NCI-H1417 treated with DMSO at 0.1 percent for 48 hours (cell line): ENCODE measurements around the gene JAZF1.

Experiments
- DNase-seq: peaks from one replicate; lab custom pipeline; 2025; lab: John Stamatoyannopoulos, UW

The JAZF1 gene

DNA sequence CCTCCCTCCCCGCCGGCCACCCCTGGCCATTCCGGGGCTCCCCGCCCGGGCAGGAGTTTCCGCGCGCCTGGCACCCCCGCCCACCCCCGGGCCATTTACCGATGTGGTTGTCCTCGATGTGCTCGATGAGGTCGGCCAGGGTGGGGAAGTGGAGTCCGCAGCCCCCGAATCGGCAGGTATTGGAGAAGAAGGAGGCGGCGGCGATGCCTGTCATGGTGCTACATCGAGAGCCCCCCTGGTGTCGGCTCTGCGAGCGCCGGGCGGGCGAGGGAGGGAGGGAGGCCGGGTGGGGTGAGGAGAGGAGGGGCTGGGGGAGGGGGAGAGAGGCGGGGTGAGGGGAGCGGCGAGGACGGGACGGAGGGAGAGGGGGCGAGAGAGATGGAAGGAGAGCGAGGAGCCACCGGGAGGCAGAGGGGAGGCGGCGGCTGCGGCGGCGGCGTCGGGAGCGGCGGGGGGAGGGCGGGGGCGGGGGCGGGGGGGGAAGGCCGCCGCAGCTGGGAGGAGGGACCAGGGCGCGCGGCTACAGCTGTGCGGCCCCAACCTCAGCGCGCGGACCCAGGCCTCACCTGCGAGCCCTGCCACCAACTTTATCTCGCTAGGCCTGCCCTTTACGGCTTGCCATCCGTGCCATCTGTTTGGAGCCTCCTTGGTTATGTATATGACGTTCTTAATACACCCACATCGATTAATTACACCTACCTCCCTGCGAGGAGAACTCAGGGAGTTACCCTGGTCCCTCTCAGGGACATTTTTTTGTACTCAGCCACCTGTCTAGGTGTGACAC lies at the start of gene JAZF1:
Gene JAZF1, minus strand, starts transcription at position 432 of the 784 bp plus-strand sequence.
- no peak for DNase-seq

DNA sequence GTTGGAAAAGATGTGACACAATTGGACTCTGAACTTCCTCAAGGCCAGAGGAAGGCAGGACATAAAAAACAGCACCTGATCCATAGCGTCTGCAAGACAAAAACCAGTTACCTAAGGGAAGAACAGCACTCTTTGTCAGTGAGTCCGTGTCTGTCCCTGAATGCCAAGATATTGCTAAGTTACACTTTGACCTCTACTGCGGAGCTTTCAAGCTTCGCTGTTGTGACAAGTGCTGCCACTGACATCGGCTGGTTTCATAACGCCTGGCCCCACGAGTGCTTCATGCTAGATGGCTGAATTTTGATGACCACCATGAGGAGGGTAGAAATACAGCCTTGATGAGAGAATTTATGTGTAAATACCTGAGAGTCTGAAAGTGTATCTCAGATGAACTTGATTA lies 49.7 kb upstream of the JAZF1 start:
- no peak for DNase-seq

DNA sequence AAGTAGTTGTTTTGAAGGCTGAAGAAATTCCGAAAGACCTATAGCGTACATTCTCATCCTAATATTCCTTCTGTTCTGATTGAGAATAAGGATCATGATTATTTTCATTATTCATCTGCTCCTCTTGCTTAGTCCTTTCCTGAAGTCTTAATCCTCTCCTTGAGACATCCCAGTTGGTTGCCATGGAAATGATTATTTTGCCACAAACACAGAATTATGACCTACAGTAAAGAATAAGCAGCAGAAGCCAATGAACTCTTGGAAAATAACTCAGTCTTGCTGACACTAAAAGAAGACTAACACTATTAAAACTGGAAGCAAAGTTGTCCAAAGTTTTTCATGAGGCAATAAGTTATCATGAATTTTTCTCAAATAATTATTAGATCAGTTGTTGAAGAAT lies 47.8 kb upstream of the JAZF1 start:
- no peak for DNase-seq

DNA sequence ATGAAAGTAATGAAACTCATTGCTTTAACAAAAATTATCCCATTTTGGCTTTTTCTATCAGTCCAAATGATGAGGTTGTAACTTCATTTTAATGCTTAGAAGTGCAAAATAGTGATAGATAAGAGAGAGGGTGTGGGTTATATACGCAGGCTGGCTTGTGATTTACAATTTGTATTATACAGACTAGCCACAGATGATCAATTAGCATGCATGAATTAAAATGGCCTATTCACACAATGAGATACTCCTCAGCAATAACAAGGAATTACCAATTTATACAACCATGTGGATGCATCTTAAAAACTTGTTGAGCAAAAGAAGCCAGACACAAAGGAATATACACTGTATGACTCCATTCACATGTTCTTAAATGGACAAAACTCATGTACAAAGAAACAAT lies 45.4 kb upstream of the JAZF1 start:
- no peak for DNase-seq

DNA sequence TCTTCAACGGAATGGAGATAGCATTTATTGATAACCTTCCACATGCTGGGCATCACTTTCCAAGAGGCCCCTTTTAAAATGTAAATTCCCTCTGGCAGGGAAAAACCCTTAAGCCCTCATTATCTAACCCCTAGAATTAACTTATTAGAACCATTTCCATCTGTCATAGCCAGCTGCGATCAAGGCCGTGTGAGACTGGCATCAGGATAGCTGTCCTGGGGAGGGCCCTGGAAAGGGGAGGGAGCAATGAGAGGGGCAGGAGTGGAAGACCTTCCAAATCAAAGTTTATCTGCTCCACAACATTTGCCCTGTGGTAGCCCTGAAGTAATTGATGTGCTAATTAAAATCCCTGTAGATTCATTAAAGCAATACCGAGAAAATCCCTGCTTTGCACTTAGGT lies 45.0 kb upstream of the JAZF1 start:
- no peak for DNase-seq

DNA sequence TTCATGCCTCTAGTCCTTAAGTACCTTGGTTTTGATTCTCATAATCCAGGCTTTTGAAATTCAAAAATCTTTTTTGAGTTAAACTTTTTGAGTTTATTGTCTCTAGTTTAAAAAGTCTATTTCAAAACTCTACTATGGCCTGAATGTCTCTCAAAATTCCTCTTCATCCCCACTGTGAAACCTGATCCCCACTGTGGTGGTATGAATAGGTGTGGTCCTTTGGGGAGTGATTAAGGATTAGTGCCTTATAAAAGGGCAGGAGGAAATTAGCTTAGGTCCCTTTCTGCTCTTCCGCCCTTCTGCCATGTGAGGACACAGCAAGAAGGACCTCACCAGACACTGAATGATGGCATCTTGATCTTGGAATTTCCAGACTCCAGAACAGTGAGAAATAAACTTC lies 44.1 kb upstream of the JAZF1 start:
- DNase-seq: no peak

DNA sequence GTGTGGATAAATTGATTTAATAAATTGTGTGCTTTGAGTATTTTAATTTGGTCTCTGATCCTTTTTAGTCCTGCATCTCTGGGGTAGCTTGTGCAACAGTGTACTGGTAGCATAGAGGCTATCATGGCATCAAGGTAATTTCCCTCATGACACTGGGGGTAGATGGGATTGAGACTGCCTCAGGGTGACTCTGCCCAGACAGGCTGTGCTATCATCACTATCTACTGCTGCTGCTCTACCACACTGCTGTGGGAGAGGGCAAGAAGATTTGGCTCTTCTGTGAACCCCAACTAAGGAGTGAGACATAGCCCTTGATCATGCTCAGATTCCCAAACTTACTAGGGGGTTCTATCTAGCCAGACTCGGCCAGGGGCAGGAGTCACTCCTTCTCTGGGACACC lies 43.6 kb upstream of the JAZF1 start:
- no peak for DNase-seq

DNA sequence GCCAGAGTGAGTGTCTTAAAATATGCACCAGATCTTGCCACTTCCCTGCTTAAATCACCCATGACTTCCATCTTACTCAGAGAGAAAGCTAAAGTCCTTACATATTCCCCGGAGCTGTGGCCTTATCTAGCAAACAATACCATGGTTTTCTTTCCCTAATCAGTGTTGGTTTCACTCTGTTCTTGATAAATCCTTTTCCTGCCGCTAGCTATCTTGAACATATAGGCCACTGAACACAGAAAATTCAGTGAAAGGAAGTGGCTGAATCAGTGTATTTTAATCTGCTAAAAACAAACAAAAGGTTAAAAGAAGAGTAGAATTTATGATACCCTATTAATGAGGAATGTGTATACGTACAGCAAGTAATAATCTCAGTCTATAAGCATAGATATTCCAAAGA lies 42.0 kb upstream of the JAZF1 start:
- DNase-seq: no peak

DNA sequence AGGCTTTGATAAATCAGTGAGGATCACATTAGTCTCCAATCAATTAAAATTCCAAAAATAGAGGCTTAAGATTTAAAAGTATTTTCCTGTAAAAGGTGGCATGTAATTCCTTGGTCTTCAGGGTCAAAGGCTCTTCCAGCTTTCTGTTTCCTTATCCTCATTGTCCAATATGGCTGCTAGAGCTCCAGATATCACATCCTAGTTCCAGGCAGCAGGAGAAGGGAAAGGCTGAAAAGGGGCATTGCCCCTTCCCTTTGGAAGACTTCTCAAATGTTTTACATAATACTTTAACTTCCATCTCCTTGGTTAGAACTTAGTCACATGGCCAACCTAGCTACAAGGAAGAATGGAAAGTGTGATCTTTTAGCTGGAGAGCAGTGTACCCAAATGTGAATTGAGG lies 39.2 kb upstream of the JAZF1 start:
- no peak for DNase-seq

DNA sequence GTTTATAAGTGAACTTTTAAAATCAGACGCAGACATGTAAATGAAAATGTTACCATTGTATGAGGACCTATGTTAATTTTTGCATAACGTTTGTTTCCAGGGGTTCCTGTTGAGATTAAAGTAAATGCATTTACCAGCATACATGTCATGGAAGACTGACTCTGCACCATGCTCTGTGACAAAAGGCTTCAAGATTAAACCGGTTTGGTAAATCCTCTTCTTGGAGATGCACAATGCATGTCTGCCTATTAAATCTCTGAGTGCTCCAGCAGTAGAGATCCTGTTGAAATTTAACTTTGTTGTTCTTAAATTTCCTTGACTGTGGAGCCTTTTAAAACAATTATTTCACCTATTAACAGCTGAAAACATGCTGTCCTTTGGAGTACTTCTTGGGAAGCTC lies 36.5 kb upstream of the JAZF1 start:
- no peak for DNase-seq

DNA sequence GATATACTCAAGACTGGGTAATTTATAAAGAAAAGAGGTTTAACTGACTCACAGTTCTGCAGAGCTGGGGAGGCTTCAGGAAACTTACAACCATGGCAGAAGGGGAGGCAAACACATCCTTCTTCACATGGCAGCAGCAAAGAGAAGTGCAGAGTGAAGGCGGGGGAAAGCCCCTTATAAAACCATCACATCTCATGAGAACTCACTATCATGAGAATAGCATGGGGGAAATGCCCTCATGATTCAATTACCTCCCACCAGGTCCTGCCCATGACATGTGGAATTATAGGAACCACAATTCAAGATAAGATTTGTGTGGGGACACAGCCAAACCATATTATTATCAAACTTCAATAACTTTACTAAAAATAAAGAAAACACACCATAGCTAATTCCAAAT lies 30.4 kb upstream of the JAZF1 start:
- no peak for DNase-seq

DNA sequence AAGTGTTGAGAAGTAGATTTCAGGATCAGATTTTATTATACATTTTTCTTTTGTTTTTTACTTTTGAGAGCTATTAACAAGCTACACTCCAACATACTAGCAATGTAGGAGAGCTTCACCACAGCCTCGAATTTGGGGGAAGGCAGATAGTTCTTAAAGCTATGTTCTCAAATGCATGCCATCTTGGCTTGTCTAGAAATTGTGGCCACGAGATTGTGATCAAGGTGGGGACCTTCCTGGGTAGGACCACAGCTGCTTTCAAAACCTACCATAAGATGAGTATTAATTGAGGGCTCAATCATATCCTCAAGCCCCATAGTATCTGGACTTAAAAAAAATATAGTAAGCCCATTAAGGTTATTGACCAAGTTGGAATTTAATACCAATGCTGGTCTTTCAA lies 27.9 kb upstream of the JAZF1 start:
- DNase-seq: no peak

DNA sequence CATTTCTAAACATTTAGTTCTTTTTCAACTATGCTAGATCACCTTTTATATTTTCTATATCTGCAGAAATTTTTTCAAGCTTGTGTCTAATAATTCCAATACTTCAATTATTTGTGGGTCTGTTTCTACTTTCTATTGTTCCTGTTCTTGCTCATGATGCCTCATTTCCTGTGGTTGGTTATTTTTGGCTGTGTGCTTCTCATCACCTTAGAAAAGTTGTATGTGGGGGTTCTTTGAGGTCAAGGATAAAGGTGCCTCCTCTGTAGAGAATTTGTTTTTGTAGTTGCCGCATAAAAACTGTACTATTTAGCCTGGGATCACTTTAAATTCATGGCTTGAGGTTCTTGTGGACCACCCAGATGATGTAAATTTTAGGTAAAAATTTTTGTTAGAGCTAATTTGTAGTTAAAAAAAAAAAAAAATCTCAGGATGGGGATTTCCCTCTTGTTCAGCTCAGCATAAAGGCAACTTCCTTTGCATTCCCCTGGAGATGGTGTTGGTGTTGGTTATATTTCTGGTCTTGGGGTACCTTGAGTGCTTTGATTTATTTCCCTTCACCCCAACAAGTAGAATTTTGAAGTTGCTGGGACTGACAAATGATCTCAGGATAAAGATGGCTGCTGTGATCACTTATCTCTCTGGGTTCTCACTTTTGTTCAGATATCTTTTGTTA lies 27.0 kb upstream of the JAZF1 start:
- no peak for DNase-seq

DNA sequence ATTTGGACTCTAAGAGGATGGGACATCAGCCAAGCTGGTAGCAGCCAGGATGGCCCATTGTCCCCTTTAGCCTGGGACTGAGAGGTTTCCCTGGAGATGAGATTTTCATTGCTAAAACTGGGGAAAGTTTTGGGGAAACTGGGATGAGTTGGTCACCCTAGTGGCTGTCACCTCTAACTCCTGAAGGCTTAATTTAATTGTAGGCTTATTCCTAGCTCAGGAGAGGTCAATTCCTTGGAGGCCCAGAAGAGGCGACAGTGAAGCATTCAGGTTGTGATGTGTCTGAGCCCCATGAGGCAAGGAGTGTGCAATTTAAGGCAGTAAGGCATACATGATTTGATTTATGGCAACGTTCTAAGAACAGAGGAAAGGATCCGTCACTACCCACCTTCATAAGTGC lies 24.9 kb upstream of the JAZF1 start:
- DNase-seq: no peak

DNA sequence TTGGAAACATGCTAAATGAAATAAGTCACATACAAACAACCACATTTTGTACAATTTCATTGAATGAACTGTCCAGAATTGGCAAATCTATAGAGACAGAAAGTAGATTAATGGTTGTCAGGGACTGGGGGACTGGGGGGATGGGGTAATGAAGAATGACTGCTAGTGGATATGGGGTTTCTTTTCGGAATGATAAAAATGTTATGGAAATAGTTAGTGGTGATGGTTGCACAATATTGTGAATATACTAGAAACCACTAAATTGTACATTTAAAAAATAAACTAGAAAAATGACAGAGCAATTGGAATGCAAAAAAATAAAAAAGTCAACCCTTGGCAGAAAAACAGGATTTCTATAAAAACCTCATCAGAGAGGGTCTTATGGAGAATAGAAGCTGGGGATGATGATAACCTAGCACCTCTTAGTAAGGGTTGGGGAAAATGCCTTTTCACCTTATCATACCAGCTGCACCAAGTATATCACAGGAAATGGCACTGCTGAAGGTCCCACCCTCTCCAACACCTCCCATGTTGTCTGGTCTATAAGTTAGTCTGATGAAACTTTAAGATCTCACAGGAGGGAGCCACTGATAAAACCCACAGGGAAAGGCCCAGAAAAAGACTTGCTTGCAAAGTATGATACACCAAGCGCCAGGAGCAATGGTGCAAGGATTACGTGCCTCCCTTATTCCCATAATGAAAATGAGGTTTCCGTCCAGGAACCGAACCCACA lies 23.1 kb upstream of the JAZF1 start:
- no peak for DNase-seq

DNA sequence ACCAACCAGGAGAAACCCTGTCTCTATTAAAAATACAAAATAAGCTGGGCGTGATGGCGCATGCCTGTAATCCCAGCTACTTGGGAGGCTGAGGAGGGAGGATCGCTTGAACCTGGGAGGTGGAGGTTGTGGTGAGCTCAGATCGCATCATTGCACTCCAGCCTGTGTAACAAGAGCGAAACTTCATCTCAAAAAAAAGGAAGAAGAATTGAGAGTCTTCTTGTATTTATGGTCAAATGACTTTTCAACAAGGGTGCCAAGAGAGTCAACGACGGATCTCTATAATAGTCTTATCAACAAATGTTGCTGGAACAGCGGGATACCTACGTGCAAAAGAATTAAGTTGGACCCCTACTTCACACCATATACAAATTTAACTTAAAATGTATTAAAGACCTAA lies 21.6 kb upstream of the JAZF1 start:
- no peak for DNase-seq

DNA sequence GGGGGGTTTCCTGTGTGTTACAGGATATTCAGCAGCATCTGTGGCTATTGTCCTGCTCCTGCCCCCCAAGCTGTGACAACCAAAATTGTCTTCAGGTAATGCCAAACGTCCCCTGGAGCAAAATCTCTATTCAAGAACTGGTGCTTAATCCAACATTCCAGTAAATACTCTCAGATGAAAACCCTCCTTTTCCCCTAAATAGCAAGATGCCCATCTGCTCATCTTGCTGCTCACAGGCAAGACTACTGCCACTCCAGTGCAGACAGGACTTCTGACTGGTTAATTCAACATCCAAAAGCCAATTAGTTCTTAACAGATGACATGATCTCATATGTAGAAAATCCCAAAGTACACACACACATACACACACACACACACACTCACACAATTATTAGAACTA lies 20.5 kb upstream of the JAZF1 start:
- DNase-seq: no peak

DNA sequence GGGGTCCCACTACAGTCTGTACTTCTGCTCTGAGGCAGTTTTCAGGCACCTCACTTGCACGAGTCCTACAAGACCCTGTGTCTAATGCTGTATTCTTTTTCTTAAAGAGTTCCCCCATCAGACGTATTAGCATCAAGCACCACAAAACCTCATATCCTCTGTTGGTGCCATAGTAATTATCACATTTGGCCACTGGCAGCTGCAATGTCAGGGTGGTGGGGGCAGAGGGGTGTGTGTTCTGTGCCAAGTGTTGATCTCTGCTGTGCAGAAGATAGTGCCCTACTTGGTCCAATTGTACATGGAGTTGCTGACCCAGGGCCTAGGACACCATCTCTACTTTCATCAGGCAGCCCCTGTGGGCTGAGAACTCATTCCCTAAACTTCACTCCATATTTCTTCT lies 20.0 kb upstream of the JAZF1 start:
- DNase-seq: no peak

DNA sequence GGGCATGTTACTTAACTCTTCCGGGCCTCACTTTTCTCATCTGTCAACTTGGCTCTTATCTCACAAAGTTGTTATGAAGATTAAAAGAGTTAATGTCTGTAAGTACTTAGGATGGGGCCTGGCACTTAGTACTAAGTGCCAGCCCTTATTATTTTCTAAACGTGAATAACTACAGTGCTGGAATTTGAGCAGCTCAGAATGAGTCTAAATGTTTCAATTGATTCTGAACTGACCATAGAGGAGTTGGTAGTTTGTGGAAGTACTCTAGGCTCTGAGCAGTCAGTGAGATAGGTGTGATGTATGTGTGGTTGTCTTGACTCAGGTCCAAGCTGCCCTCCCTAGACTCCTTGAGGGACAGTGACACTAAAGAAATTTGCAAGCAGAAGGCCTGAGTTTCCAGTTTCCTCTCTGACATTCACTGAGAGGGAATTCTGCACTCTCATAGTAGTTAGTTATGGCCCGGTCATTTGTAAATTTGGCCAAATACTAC lies 18.5 kb upstream of the JAZF1 start:
- DNase-seq: no peak

DNA sequence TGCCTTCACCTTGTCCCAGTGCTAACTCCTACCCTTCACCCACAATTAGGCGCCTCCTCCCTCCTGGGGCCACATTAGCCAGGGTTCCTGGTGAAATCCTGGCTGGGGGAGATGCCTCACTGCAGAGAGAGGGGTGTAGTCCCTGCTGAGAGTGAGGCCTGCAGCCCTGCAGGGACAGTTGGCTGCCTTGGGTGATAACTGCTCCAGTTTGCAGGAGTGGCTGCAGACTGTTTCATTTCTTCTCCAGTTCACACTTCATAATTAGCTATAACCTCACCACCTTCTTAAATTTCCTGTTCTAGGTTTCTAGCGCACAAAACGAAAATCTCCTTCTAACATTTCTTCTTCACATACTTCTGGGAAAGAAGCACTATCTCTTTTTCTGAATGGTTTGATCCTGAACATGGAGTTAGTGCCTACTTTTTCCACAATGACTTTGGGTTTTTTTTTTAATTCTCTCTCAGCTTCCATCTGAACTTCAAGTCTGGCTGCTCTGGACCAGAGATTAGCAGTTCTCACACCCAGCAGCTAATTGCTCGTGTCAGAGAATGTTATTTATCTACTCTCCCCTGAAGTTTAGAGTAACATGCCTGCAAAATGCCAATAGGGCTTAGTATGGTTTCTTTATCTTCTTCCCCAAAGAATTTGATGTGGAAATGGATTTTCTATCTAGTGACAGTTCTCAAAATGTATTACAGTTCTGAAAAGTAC lies 15.5 kb upstream of the JAZF1 start:
- no peak for DNase-seq

DNA sequence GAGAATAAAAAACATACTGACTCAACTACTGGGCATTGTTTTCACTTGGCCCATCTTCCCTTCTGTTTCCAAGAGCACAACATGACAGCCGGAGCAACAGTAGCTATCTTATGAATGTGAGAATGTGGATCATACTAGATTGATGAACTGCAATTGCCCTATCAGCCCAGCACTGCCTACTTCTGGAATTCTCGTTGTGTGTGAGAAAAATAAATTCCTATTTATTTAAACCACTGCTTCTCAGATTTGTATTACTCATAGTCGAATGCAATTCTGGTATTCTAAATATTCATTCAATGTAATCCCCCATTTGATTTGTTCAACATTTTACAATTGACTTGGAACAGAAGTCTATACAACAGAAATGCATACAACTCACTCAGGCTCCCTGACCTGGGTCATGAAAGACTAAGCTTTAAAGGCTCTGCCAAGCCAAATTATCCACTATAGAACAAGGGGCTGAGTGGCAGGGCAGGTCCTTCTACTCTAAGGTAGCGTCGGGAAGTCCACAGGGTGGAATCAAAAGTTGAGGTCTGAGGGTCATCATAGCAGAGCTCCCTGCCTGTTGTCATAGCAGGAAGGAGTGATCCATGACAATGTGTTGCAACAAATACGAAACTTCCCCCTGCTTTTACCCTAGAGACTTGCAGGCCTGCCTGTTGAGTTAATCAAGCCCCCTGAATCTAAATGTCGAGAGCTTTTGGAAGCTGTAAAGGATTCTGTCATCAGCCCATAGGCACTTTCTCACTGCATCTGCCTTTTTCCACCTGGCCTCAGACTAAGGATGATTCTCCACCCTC lies 12.4 kb upstream of the JAZF1 start:
- no peak for DNase-seq

DNA sequence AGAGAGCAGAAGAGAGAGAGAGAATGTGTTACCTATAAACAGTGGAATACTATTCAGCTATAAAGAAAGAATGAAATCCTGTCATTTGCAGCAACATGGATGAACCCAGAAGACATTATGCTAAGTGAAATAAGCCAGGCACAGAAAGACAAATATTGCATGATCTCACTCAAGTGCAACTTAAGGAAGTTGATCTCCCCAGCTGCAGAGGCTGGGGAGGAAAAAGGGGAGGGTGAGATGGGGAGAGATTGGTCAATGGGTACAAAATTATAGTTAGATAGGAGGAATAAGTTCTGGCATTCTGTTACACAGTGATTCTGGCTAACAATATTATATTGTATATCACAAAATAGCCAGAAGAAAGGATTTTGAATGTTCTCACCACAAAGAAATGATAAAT lies 11.2 kb upstream of the JAZF1 start:
- no peak for DNase-seq
